ENCODE measurements around the gene OR5B12. TPM values are rescaled to one million over a fixed set of nuclear protein-coding genes. Genes with fewer than 3 reads are reported as not detected.
"Not testable (repeated sequence)": the region's sequence is repeated elsewhere in the genome, so short reads cannot be mapped to it uniquely, and the experiment has no call there.

Gene OR5B12
- not detected for total RNA-seq

DNA sequence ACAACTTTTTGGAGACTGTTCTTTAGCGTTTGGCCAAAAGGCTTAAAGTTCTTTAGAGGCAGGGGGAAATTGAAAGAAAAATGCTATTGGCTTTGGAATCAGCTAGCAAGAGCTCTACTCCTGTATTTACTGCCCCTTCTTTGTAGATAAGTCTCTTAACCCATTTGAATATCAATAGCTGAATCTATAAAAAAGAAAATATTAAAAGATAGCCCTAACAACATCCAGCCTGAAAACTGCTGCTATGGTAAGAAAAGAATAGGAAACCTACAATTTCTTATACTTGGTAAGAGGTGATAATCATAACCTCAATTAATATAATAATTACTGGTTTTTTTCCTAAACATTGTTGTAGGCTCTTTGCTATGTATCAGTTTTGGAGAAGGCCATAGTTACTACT is at the start of gene OR5B12:
TSS of gene OR5B12 (minus strand) at position 101 of the 400 bp plus-strand sequence. CDS start 2,085 bp downstream, outside the sequence.
- no peak for DNase-seq

GRCh38 chr11:58490827-58491226 is 48.8 kb upstream of the OR5B12 start:
- no peak for DNase-seq

DNA sequence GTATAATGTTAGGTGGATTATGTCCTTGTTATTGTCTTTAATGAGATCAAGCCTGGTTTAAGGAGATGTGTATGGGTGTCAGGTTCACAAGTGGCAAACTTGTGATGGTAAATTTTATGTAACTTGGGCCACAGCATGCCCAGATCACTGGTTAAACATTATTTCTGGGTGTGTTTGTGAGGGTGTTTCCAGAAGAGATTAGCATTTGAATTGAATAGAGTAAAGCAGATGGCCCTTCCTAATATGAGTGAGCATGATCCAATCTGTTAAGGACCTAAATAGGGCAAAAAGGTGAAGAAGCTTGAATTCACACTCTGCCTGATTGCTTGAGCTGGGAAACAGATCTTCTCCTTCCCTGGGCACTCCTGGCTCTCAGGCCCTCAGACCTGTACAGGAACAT is 45.1 kb upstream of the OR5B12 start:
- DNase-seq = no peak

- DNase-seq = no peak
Measured at GRCh38 chr11:58485961-58486360, 43.9 kb upstream of the OR5B12 start.

DNA sequence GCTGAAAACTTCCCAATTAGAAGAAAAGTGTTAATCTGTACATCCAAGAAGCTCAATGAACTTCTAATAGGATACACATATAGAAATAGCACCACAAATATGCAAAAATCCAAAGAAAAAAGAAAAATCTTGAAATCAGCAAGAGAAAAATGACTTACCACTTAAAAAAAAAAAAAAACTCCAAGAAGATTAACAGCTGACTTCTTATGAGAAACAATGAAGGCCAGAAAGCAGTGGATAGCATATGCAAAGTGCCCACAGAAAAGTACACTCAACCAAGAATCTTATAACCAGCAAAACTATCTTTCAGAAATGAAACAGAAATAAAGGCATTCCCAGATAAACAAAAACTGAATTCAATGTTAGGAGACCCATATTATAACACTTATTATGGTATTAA is 29.9 kb upstream of the OR5B12 start:
- DNase-seq = no peak

GRCh38 chr11:58466293-58466692 is 24.3 kb upstream of the OR5B12 start:
- no peak for DNase-seq

DNA sequence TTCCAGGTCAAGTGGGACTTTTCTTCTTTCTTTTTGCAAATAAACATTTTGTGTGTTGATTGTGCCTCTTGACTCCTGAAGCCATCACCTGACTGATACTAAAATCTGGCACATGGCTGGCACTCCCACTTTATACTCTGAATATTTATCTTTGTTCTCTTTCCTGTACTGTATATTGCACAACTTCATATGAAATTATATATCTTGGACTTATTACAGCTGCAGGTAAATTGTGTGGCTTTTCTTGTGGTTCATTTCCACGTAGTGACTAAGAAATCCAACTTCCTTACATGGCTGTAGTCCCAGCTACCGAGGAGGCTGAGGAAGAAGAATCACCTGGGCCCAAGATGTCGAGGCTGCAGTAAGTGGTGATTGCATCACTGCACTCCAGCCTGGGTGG is 23.7 kb upstream of the OR5B12 start:
- no peak for DNase-seq

GRCh38 chr11:58451585-58451984 is 9.5 kb upstream of the OR5B12 start:
- DNase-seq = no peak

DNA sequence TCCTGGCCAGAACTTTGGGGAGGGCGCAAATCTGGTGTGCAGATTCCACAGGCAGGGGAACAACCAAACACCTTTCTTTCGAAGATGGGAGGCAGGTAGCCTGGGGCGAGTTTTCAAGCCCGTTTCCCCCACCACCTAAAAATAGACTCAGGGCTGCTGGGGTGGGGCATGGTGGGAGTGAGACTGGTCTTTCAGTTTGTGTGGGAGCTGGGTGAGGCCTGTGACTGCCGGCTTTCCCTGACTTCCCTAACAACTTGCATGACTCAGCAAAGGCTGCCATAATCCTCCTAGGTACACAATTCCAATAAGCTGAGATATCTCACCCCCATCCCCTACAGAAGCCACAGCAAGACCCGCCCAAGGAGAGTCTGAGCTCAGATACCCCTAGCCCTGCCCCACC is 4.3 kb upstream of the OR5B12 start:
- DNase-seq = no peak

DNA sequence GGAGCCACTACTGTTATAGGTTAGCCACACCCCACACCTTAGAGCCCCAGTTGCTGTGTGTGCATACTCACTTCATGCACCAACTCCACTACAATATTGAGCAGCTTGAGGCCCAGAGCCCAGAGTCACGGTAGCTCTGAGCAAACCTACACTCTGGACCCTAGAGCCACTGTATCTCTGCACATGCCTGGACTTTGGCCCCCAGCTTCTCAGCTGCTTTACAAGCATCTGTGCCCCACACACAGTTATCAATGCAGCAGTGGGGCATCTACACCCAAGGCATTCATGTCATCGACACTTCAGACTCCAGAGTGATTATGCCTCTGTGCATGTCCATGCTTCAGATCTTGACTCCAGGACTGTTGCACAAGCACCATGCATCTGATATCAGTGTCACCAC is 2.3 kb upstream of the OR5B12 start:
- no peak for DNase-seq

- no peak for DNase-seq
Measured at GRCh38 chr11:58438486-58438885, 3.5 kb downstream of the OR5B12 start.

DNA sequence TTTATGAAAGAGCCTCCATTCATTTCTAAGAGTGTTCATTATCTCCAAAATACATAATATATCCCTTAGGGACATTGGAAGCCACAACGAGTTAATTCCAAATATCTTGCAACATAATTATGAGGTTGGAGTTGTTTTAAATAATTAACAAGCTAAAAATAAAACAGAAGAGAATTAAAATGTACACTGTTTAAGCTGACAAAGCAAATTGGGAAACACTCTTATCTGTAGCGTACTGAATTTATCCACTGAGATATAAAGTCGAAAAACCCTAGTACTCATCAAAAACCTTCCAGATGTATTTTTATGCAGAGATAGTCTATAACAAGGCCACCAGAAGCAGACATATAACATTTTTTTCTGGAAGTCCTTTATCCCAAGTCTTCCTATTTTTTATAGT is 7.8 kb downstream of the OR5B12 start:
- DNase-seq = no peak

DNA sequence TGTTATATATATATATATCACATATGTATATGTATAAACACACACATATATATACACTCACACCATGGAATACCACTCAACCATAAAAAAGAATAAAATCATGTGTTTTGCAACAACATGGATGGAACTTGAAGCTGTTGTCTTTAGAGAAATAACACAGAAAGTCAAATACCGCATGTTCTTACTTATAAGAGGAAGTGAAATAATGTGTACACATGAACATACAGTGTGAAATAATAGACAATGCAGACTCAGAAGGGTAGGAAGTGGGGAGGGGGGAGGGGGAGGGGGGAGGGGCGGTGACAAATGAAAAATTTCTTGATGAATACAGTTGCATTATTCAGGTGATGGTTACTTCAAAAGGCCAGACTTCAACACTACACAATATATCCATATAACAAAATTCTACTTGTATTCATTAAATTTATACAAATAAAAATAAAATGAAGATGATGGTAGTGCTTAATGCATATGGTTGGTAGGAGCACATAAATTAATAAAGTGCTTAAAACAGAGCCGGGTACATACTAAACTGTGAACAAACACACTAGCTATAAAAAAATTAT is 8.3 kb downstream of the OR5B12 start:
- DNase-seq = no peak

- DNase-seq = no peak
Measured at GRCh38 chr11:58429273-58429672, 12.8 kb downstream of the OR5B12 start.

DNA sequence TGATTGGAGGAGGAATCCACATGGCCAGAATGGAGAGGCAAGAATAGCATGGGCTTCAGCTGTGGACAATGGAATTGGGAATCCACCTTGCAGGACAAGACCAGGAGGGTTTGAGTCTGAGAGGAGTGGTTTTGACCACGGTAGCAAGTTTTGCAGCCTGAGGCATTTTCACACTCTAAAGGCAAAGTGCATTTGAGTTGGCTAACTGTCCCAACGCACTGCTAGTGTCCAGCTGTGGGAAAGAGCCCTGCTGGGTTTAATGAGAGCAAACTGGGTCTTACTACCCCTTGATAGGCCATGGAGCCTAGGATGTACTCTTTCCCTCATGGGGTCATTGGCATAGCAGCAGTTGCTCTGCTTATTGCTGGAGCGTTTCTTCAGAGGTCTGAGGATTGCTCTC is 14.0 kb downstream of the OR5B12 start, which contains the start of gene OR5B2:
TSS of gene OR5B2 (minus strand) at position 101 of the 400 bp plus-strand sequence. CDS start 4,860 bp downstream, outside the sequence.
- DNase-seq = no peak

GRCh38 chr11:58406774-58407173 is 35.3 kb downstream of the OR5B12 start, which contains the start of gene OR5B3:
Gene OR5B3 (minus strand): TSS chr11:58406874. CDS start chr11:58403409, 3,465 bp downstream.
- DNase-seq = no peak

DNA sequence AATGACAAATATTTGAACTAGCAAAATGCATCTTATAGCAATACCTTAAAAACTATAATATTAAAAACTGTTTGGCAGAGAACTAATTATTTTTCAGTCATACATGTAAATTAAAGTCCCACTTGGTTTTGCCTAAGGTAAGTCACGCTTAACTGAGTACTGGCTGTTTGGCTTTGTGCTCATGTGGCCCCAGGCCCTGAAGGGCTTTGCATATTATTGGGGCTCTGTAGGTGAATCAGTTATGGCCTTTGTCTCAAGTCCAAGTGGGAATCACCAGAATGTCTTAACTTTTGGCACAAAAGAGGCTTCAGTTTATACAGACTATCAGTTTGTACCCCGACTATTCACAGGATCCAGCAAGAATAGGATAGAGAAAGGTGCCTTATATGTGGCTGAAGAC is 42.4 kb downstream of the OR5B12 start:
- DNase-seq = not testable (repeated sequence)

DNA sequence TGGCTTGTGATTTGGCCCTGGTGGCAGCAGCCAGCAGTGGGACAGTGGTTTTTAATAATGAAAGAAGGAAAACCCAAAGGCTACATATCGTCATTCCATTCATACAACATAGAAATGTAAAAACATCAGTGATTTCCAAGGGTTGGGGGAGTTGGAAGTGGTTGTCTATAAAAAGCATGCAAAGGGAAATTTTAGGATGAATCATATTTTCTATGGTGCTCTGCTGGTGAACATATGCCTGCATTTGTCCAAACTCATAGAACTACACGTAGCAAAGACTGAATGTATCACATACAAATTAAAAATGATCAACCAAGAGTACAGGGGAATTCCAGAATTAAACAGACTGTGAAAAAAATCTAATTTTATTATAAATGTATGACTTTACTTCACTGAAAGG is 46.5 kb downstream of the OR5B12 start:
- DNase-seq = no peak

DNA sequence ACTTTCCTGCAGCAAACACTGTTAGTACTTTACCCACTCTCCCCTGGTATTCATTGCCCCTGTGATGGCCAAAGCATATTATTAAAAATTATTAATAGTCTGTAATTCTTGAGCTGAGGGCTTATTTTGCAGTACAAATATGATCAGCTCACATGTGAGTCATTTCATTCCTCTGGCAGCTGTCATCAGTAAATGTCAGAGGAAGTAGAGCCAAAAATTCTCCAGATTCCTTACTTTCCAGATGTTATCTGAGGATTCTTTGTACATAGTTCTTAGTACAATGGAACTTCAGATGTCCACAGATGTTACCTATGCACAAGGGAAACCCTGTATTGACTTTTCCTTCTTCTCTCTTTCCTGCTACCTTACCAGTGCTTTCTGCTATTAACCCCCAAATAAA is 47.8 kb downstream of the OR5B12 start:
- DNase-seq = no peak

GRCh38 chr11:58392746-58393145 is 49.3 kb downstream of the OR5B12 start:
- no peak for DNase-seq

DNA sequence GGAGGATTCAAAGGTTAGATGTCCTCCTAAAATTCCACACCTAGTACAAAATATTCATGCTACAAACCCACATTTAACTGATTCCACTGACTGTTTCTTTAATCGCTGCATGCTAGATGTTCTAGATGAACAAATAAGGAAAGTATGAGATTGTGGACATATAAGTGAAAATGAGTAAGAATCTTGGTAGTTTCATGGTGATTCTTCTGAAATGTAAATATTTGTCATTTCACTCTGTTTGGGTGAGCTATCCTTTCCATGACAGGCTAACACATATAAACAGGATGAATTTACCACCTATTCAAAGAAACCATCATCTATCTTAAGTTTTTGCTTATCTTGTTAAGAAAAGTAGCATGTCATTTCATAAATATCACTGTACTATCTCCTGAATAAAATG is 50.2 kb downstream of the OR5B12 start:
- no peak for DNase-seq

DNA sequence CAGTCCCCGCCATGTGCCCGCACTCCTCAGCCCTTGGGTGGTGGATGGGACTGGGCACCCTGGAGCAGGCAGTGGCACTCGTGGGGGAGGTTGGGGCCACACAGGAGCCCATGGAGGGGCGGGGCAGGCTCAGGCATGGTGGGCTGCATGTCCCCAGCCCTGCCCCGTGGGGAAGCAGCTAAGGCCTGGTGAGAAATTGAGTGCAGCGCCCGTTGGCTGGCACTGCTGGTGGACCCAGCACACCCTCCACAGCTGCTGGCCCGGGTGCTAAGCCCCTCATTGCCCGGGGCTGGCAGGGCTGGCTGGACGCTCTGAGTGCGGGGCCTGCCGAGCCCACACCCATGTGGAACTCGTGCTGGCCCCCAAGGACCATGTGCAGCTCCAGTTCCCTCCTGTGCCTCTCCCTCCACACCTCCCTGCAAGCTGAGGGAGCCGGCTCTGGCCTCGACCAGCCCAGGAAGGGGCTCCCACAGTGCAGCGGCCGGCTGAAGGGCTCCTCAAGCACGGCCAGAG is 51.4 kb downstream of the OR5B12 start:
- no peak for DNase-seq

Measured in occipital lobe (tissue), 2 donors.